Activated CD8-positive, alpha-beta T cell treated with anti-CD3 and anti-CD28 coated beads, Interleukin-2, amount 10 ng/mL, durations not matched to agents 7 days and 5 days (primary cell): ENCODE results near the gene LGALS3BP. TPM values are rescaled to one million over a fixed set of nuclear protein-coding genes. Genes with fewer than 3 reads are reported as not detected.
A peak's percentile ranks its signal among the peaks of the same experiment; 100 is the strongest.

Experiments
- ATAC-seq: fragments of 150-1000 bp; cut with Tn5 transposase; one replicate; pipeline ENCODE4 v1.10.0; 2021; ENCODE audit warnings: moderate library complexity
- CTCF ChIA-PET: fragments of 350-600 bp; sonication (Branson Sonifier 250); formaldehyde crosslinking; loops from one replicate; lab custom pipeline; 2021; ENCODE audit warnings: antibody characterized with exemption; lab: Charles Lee
- POLR2A ChIA-PET: fragments of 350-600 bp; sonication (Branson Sonifier 250); formaldehyde crosslinking; loops from one replicate; lab custom pipeline; 2021; ENCODE audit warnings: antibody characterized with exemption; lab: Charles Lee
- DNase-seq: peaks from one replicate; pipeline ENCODE4 v3.0.0-alpha.2; 2020
- H3K27ac Mint-ChIP-seq: one replicate; pipeline ENCODE4 v1.8.0; 2021; ENCODE audit warnings: mild to moderate bottlenecking, mixed read lengths
- H3K27me3 Mint-ChIP-seq: one replicate; pipeline ENCODE4 v1.8.0; 2021; ENCODE audit warnings: low read depth, mixed read lengths
- H3K36me3 Mint-ChIP-seq: one replicate; pipeline ENCODE4 v1.8.0; 2021; ENCODE audit warnings: low read depth, mixed read lengths
- H3K4me1 Mint-ChIP-seq: one replicate; pipeline ENCODE4 v1.8.0; 2021; ENCODE audit warnings: low read depth, mixed read lengths
- H3K4me3 Mint-ChIP-seq: one replicate; pipeline ENCODE4 v1.8.0; 2021; ENCODE audit warnings: mild to moderate bottlenecking, mixed read lengths
- H3K9me3 Mint-ChIP-seq: one replicate; pipeline ENCODE4 v1.8.0; 2022; ENCODE audit warnings: mixed read lengths; ENCODE audit not compliant: insufficient read depth
- total RNA-seq, 2 experiments: library from RNA; stranded (reverse); gene quantifications; one replicate each; pipeline ENCODE4 v1.2.3, GENCODE V29; 2021

Gene LGALS3BP
- total RNA-seq, 2 experiments from 2014 or later = 172 to 181 TPM

DNA sequence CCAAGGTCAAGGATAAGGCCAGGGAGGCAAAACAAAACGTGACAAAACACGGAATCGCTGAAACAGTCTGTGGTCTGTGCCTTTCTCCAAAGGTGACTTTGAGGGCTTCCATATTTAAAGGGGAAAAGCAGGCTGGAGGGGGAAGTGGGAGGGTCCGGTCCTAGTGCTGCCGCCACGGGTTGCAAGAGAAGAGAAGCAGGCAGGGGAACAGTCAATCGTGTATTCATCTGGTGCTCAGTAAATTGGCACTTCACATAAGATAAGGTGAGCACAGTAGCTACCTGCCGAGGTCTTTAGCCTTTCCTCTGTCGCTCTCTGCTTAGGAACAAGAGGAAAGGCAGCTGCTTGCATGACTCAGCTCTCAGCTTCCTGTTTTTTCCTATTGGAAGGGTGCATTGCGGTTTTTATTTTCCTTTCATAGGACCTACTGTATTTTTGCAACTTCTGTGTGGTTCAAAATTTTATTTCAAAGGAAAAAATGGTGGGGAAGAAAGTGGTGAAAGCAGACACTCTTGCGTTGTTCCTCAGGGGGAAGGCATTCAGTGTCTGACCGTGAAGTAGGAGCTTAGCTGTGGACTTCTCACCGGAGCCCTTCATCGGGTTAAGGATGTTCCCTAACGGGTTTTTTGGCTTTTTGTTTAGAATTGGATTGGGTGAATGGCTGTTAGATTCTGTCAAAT, 7.1 kb upstream of the LGALS3BP start:
- no peaks in the 10 kb centered on the region for H3K27me3 Mint-ChIP-seq
- H3K27ac Mint-ChIP-seq = peak overlapping the region; percentile 39
- ChIA-PET CTCF (interaction anchor here (0.6 to 2.2 kb wide), 3 partner anchors 16 to 529 kb away, joined by 3 to 9 read pairs (median 3); no protein-coding TSS in a partner anchor), POLR2A (interaction anchor here (0.7 kb wide), 1 partner anchor 124 kb away, joined by 3 read pairs; no protein-coding TSS in a partner anchor)
- peaks cover 24% of the 10 kb centered on the region for H3K36me3 Mint-ChIP-seq
- H3K4me1 Mint-ChIP-seq = peaks cover 15% of the 10 kb centered on the region
- peak; percentile 20 for ATAC-seq
- DNase-seq = no peak
- no peak overlapping the region for H3K4me3 Mint-ChIP-seq
- no peaks in the 10 kb centered on the region for H3K9me3 Mint-ChIP-seq

DNA sequence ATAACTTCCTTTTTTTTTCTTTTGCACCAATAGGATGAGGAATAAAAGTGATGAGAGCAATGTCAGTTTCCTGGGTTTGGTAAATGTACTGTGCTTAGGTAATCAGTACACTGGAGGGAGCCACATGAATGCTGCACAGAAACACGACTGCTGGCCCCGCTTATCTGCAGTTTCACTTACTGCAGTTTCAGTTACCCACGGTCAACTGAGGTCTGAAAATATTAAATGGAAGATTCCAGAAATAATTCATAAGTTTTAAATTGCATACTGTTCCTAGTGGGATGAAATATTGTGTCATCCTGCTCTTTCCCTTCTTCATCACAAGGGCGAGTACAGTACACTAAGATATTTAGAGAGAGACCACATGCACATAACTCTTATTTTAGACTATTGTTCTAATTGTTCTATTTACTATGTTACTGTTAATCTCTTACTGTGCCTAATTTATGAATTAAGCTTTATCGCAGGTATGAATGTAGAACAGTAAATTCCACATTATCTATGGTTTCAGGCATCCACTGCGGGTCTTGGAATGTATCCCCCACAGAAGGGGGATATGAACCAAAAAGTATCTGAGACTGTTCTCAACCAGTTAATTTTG, 6.4 kb upstream of the LGALS3BP start:
- ATAC-seq (peak; percentile 81), DNase-seq (peak; percentile 52)
- Mint-ChIP-seq H3K9me3 (no peaks in the 10 kb centered on the region), H3K27ac (peak overlapping the region; percentile 39), H3K4me1 (peaks cover 15% of the 10 kb centered on the region), H3K36me3 (peaks cover 18% of the 10 kb centered on the region), H3K4me3 (peak overlapping the region; percentile 38), H3K27me3 (no peaks in the 10 kb centered on the region)
- ChIA-PET POLR2A (interaction anchor here (0.9 kb wide), 1 partner anchor 134 kb away, joined by 3 read pairs; no protein-coding TSS in a partner anchor), CTCF (interaction anchor here (0.9 to 2.2 kb wide), 4 partner anchors 9 to 55 kb away, joined by 3 to 9 read pairs (median 6); no protein-coding TSS in a partner anchor)

DNA sequence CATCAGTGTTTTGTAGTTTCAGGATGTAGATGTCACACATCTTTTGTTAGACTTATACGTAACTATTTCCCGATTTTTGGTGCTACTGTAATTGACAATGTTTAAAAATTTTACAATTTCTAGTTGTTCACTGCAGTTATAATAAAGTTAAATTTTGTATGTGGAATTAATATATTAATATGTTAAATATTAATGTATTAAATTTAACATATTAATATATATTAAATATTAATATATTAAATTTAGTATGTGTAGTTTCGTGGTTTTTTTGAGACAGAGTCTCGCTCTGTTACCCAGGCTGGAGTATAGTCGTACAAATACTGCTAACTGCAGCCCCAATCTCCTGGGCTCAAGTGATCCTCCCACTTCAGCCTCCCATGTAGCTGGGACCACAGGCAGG, 5.7 kb upstream of the LGALS3BP start:
- Mint-ChIP-seq H3K27me3 (no peaks in the 10 kb centered on the region), H3K4me1 (peaks cover 18% of the 10 kb centered on the region), H3K27ac (no peak overlapping the region), H3K4me3 (no peak overlapping the region), H3K9me3 (no peaks in the 10 kb centered on the region), H3K36me3 (peaks cover 11% of the 10 kb centered on the region)
- CTCF ChIA-PET = interaction anchor here (0.9 to 2.2 kb wide), 4 partner anchors 9 to 55 kb away, joined by 3 to 9 read pairs (median 6); no protein-coding TSS in a partner anchor
- no peak for DNase-seq
- no peak for ATAC-seq
- POLR2A ChIA-PET = interaction anchor here (0.9 kb wide), 1 partner anchor 133 kb away, joined by 3 read pairs; no protein-coding TSS in a partner anchor

DNA sequence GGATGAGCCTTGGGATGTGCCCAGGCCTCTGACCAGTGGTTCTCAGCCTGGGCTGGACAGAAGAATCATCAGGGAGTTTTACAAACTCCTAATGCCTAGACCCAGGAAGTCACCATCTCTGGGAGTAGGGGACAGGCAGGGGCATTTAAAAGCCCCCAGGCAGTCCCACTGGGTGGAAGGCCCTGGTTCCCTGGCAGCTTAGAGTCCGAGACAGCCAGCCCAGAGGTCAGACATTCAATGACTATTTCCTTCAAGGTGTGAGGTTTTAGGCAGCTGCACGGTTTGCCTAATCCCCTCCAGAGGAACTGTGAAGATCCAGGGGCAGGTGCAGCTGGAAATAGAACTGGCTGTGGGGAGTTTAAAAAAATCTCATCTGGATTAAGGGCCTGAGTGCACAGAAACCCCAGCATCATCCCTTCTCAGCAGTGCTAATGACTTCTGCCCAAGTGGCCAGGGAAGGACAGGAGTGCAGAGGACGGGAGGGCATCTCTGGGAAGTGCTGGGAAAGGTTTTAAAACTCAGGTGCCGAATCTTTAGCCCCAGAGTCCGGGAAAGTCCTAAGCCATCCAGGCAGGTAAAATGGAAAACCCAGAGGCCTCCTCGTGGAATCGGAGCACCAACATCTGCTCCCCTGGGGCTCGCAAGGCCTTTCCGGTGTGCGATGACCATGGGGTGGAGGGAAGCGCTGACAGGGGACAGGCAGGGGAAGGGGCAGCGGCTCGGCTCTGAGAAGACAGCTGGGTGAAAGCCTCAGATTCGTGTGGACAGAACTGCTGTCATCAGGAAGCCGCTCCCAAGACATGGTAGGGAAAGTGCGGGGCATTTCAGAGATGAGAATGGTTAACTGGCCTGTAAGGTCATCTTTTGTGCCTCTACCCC, 1.5 kb upstream of the LGALS3BP start:
- peak overlapping the region; percentile 8 for H3K27ac Mint-ChIP-seq
- DNase-seq (no peak), ATAC-seq (no peak)
- H3K4me1 Mint-ChIP-seq = peaks cover 30% of the 10 kb centered on the region
- POLR2A ChIA-PET = no interaction called here
- no peak overlapping the region for H3K4me3 Mint-ChIP-seq
- H3K36me3 Mint-ChIP-seq = peaks cover 7% of the 10 kb centered on the region
- CTCF ChIA-PET = interaction anchor here (1.8 to 2.6 kb wide), 2 partner anchors 10 to 116 kb away, joined by 6 to 11 read pairs (median 7); no protein-coding TSS in a partner anchor
- no peaks in the 10 kb centered on the region for H3K27me3 Mint-ChIP-seq
- no peaks in the 10 kb centered on the region for H3K9me3 Mint-ChIP-seq

DNA sequence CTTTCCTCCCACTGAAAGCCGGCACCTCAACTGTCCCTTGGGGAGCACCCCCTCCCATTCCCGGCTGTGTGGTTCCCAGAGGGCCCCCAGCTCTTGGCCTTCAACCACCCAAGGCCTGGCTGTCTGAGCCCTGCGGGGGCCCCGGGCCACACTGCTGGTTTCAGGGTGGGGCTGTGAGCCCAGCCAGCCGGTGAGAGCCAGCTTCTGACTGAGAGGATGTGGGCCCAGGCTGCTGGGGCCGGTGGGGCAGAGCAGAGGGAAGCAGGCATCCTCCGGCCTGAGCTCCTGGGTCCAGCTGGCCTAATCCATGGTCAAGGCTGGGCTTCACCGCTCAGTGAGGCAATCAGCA, 875 bp upstream of the LGALS3BP start:
- H3K4me3 Mint-ChIP-seq = peak overlapping the region; percentile 79
- DNase-seq = no peak
- H3K9me3 Mint-ChIP-seq = no peaks in the 10 kb centered on the region
- ChIA-PET POLR2A (no interaction called here), CTCF (interaction anchor here (1.3 to 2.4 kb wide), 3 partner anchors 9 to 115 kb away, joined by 6 to 11 read pairs (median 6); no protein-coding TSS in a partner anchor)
- no peaks in the 10 kb centered on the region for H3K27me3 Mint-ChIP-seq
- peaks cover 26% of the 10 kb centered on the region for H3K4me1 Mint-ChIP-seq
- peaks cover 10% of the 10 kb centered on the region for H3K36me3 Mint-ChIP-seq
- H3K27ac Mint-ChIP-seq = peak overlapping the region; percentile 85
- ATAC-seq = no peak

DNA sequence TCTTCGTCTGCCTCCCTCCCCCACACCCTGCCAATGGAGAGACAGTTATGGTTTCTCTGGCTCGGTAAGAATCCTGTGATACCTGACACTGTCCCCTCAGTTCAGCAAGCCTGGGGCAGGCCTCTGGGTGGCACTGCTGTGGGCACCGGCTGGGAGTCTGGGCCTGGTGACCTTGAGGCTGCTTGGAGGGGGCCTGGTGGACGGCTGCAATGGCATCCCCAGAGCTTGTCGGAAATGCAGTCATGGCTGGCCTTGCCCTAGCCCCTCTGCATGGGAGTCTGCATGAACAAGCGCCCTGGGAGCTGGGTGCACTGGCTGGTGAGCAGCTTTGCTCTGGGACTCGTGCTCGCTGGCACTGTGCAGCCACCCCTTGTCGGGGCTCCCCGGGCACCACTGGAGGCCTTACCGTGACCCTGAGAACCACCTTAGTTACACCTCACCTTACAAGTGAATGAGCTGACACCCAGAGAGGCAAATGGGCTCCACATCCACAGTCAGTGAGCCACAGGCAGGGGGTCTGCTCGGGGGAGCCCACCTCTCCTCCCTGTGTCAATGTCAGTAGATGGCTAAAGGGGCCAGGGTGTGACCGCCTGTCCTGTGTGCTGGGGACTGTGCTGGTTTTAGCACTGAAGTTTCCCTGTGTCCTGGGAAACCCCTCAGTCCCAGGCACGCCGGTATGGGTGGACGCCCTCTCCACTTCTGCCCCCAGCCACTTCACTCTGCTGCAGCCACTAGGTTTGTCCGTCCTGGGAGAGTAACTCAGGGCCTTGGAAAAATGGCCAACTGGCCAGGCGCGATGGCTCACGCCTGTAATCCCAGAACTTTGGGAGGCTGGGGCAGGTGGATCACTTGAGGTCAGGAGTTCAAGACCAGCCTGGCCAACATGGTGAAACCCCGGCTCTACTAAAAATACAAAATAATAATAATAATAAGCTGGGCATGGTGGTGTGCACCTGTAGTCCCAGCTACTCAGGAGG, 1.4 kb downstream of the LGALS3BP start:
- Mint-ChIP-seq H3K9me3 (no peaks in the 10 kb centered on the region), H3K36me3 (peaks cover 18% of the 10 kb centered on the region), H3K4me3 (peak overlapping the region; percentile 79), H3K27me3 (no peaks in the 10 kb centered on the region), H3K27ac (peak overlapping the region; percentile 85), H3K4me1 (peaks cover 30% of the 10 kb centered on the region)
- CTCF ChIA-PET = interaction anchor here (2.4 kb wide), 1 partner anchor 7 kb away, joined by 11 read pairs; no protein-coding TSS in a partner anchor
- ATAC-seq = no peak
- POLR2A ChIA-PET = interaction anchor here (1.6 kb wide), 1 partner anchor 137 kb away, joined by 5 read pairs; no protein-coding TSS in a partner anchor
- DNase-seq = no peak

DNA sequence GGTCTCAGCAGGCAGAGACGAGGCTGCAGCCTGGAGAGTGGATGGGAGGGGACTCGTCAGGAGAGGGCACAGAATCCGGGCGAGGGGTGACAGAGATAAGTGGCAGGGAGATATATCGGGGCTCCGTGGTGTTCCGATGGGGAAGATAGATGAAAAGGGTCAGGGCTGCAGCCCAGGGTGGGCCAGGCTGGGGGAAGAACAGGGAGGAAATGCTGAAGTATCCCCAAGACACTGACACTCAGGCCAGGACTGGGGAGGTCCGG, 2.1 kb downstream of the LGALS3BP start:
- ChIA-PET CTCF (no interaction called here), POLR2A (no interaction called here)
- Mint-ChIP-seq H3K36me3 (peaks cover 18% of the 10 kb centered on the region), H3K27me3 (no peaks in the 10 kb centered on the region), H3K4me1 (peaks cover 30% of the 10 kb centered on the region), H3K9me3 (no peaks in the 10 kb centered on the region), H3K27ac (peak overlapping the region; percentile 66), H3K4me3 (peak overlapping the region; percentile 79)
- DNase-seq (no peak), ATAC-seq (no peak)

DNA sequence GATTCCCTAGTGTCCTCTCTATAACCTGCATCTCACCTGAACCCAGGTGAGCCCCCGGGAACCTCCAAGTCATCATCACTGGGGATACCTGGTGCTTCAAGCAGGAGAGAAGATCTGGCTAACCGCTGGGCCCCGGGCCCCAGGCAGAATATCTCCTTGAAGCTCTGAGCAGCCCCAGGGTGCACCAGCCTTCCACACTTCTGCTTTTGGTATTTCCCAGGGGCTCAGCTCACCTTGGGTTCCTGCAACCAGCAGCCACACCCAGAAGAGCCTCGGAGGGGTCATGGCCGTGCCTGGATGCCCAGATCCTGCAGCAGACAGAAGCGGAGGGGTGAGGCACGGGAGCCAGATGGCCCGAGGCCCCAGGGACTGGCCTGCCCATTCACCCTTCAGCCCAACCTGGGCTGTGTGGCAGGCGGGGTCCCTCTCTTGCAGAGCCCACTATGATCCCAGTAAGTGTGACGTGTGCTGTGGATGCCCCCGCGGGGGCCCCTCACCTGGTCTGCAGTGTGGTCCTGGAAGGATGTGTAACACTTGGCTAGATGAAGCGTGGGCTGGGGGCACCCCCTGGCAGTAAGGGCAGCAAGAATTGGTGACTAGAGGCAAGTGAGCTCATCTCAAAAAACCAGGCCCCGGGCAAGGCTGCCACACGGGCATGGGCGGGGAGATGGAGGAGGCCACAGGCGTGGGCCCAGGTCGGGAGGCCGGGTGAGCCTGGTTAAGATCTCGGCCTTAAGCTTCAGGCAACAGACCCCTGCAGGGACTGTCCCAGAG, 2.6 kb downstream of the LGALS3BP start:
- CTCF ChIA-PET = interaction anchor here (1.1 kb wide), 1 partner anchor 111 kb away, joined by 4 read pairs; no protein-coding TSS in a partner anchor
- peaks cover 30% of the 10 kb centered on the region for H3K4me1 Mint-ChIP-seq
- POLR2A ChIA-PET = interaction anchor here (1.0 kb wide), 1 partner anchor 136 kb away, joined by 4 read pairs; no protein-coding TSS in a partner anchor
- DNase-seq (no peak), ATAC-seq (no peak)
- H3K27me3 Mint-ChIP-seq = no peaks in the 10 kb centered on the region
- H3K36me3 Mint-ChIP-seq = peaks cover 22% of the 10 kb centered on the region
- H3K4me3 Mint-ChIP-seq = peak overlapping the region; percentile 79
- H3K27ac Mint-ChIP-seq = peak overlapping the region; percentile 66
- H3K9me3 Mint-ChIP-seq = no peaks in the 10 kb centered on the region

DNA sequence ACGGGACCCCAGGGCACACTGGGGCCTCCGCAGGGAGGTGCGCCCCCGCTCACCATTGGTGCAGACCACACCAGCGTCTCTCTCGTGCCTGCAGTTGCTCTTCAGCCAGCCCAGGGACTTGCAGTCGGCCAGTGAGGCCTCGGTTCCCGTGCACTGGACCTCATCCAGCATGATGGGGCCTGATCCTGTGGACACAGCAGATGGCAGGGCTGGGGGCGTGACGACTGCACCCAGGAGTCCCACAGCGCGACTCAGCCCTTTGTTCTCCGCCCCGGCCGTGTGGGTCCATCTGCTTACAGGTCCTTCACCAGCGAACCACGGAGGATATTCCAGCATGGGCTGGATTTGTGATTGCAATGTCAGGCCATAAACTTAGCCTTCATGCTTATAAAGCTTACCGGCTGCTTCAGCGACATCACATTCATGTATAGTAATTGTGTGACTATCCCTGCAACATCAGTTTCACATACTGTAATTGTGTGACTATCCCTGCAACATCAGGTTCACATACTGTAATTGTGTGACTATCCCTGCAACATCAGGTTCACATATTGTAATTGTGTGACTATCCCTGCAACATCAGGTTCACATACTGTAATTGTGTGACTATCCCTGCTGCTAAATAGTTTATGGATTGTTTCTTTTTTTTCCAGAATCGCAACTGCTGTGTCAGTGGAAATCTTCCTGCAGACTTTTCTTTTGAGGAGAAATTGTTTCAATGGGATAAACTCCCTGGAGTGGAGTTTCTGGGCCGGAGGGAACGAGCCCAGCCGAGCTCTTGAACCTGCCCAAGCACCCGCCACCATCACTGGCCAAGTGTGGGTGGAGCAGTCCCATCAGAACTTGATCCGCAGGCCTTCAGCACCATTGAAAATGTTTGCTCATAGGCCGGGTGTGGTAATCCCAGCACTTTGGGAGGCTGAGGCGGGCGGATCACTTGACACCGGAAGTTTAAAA, 4.8 kb downstream of the LGALS3BP start:
- Mint-ChIP-seq H3K27ac (no peak overlapping the region), H3K4me1 (peaks cover 35% of the 10 kb centered on the region), H3K27me3 (no peaks in the 10 kb centered on the region), H3K9me3 (no peaks in the 10 kb centered on the region), H3K4me3 (no peak overlapping the region), H3K36me3 (peaks cover 35% of the 10 kb centered on the region)
- POLR2A ChIA-PET = interaction anchor here (1.4 kb wide), 1 partner anchor 35 kb away, joined by 4 read pairs; the partner anchor contains the start of gene CANT1
- ATAC-seq (no peak), DNase-seq (no peak)
- CTCF ChIA-PET = no interaction called here
